ENCODE measurements around the gene C1QTNF2. TPM values are rescaled to one million over a fixed set of nuclear protein-coding genes. Genes with fewer than 3 reads are reported as not detected.

C1QTNF2 gene
- total and polyA plus RNA-seq, 2 of the 13 experiments (the other 11 are each of a cell fraction or from before 2014, with no cell fraction given), result not detected

DNA sequence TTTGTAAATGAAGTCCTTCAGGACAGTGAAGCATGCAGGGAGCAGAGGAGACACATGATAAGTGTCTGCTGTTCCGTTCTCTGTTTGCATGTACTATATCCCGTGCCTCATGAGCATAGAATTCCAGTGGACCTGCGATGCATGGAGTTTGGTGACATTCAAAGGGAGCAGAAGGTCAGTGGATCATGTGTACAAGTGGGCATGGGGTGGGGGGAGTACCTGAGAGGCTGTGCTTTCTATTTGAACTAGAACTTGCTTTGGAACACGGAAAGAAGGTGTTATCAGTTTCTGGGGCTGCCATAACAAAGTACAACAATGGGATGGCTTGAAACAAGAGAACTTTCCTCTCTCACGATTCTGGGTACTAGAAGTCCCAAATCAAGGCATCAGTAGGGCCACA lies 53.0 kb downstream of the C1QTNF2 start (continued):
- TF ChIP-seq, protein P1, sequence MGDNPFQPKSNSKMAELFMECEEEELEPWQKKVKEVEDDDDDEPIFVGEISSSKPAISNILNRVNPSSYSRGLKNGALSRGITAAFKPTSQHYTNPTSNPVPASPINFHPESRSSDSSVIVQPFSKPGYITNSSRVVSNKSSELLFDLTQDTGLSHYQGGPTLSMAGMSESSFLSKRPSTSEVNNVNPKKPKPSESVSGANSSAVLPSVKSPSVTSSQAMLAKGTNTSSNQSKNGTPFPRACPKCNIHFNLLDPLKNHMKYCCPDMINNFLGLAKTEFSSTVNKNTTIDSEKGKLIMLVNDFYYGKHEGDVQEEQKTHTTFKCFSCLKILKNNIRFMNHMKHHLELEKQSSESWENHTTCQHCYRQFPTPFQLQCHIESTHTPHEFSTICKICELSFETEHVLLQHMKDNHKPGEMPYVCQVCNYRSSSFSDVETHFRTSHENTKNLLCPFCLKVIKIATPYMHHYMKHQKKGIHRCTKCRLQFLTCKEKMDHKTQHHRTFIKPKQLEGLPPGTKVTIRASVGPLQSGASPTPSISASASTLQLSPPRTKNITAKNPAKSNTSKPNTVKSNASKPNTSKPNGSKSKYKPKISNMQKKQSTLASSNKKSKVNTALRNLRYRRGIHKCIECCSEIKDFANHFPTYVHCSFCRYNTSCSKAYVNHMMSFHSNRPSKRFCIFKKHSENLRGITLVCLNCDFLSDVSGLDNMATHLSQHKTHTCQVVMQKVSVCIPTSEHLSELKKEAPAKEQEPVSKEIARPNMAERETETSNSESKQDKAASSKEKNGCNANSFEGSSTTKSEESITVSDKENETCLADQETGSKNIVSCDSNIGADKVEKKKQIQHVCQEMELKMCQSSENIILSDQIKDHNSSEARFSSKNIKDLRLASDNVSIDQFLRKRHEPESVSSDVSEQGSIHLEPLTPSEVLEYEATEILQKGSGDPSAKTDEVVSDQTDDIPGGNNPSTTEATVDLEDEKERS (CRISPR knock-in tag; IDR thresholded peaks at IDR 0.05), result no peak
- TF ChIP-seq, protein P2, sequence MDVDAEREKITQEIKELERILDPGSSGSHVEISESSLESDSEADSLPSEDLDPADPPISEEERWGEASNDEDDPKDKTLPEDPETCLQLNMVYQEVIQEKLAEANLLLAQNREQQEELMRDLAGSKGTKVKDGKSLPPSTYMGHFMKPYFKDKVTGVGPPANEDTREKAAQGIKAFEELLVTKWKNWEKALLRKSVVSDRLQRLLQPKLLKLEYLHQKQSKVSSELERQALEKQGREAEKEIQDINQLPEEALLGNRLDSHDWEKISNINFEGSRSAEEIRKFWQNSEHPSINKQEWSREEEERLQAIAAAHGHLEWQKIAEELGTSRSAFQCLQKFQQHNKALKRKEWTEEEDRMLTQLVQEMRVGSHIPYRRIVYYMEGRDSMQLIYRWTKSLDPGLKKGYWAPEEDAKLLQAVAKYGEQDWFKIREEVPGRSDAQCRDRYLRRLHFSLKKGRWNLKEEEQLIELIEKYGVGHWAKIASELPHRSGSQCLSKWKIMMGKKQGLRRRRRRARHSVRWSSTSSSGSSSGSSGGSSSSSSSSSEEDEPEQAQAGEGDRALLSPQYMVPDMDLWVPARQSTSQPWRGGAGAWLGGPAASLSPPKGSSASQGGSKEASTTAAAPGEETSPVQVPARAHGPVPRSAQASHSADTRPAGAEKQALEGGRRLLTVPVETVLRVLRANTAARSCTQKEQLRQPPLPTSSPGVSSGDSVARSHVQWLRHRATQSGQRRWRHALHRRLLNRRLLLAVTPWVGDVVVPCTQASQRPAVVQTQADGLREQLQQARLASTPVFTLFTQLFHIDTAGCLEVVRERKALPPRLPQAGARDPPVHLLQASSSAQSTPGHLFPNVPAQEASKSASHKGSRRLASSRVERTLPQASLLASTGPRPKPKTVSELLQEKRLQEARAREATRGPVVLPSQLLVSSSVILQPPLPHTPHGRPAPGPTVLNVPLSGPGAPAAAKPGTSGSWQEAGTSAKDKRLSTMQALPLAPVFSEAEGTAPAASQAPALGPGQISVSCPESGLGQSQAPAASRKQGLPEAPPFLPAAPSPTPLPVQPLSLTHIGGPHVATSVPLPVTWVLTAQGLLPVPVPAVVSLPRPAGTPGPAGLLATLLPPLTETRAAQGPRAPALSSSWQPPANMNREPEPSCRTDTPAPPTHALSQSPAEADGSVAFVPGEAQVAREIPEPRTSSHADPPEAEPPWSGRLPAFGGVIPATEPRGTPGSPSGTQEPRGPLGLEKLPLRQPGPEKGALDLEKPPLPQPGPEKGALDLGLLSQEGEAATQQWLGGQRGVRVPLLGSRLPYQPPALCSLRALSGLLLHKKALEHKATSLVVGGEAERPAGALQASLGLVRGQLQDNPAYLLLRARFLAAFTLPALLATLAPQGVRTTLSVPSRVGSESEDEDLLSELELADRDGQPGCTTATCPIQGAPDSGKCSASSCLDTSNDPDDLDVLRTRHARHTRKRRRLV (CRISPR knock-in tag; IDR thresholded peaks at IDR 0.05), result no peak
- TF ChIP-seq ZSCAN25 (CRISPR knock-in tag; IDR thresholded peaks at IDR 0.05), result no peak
- TF ChIP-seq ZNF17 (CRISPR knock-in tag; IDR thresholded peaks at IDR 0.05), result no peak
- TF ChIP-seq, protein P3, sequence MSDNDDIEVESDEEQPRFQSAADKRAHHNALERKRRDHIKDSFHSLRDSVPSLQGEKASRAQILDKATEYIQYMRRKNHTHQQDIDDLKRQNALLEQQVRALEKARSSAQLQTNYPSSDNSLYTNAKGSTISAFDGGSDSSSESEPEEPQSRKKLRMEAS (IDR thresholded peaks at IDR 0.05), result 0 out of 2 replicates have a peak, but pooled peaks have one; percentile 36
- TF ChIP-seq, protein P4, sequence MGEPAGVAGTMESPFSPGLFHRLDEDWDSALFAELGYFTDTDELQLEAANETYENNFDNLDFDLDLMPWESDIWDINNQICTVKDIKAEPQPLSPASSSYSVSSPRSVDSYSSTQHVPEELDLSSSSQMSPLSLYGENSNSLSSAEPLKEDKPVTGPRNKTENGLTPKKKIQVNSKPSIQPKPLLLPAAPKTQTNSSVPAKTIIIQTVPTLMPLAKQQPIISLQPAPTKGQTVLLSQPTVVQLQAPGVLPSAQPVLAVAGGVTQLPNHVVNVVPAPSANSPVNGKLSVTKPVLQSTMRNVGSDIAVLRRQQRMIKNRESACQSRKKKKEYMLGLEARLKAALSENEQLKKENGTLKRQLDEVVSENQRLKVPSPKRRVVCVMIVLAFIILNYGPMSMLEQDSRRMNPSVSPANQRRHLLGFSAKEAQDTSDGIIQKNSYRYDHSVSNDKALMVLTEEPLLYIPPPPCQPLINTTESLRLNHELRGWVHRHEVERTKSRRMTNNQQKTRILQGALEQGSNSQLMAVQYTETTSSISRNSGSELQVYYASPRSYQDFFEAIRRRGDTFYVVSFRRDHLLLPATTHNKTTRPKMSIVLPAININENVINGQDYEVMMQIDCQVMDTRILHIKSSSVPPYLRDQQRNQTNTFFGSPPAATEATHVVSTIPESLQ (CRISPR knock-in tag; conservative IDR thresholded peaks at IDR 0.05), result no peak
- TF ChIP-seq SOX6 (IDR thresholded peaks at IDR 0.05), result no peak
- peak; percentile 63 for TF ChIP-seq SOX6 (CRISPR knock-in tag; IDR thresholded peaks at IDR 0.05)
- no peak for TF ChIP-seq HDAC6 (IDR thresholded peaks at IDR 0.05; ENCODE audit: low read depth, low read length)
- TF ChIP-seq TOPORS (CRISPR knock-in tag; IDR thresholded peaks at IDR 0.05), result no peak
- TF ChIP-seq MIER3 (CRISPR knock-in tag; IDR thresholded peaks at IDR 0.05; ENCODE audit: borderline replicate concordance), result no peak
- TF ChIP-seq SMAD3 (CRISPR knock-in tag; IDR thresholded peaks at IDR 0.05), result no peak
- TF ChIP-seq BHLHE40 (IDR thresholded peaks at IDR 0.05; ENCODE audit: low read length), result no peak
- TF ChIP-seq, protein P5, sequence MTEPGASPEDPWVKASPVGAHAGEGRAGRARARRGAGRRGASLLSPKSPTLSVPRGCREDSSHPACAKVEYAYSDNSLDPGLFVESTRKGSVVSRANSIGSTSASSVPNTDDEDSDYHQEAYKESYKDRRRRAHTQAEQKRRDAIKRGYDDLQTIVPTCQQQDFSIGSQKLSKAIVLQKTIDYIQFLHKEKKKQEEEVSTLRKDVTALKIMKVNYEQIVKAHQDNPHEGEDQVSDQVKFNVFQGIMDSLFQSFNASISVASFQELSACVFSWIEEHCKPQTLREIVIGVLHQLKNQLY (CRISPR knock-in tag; IDR thresholded peaks at IDR 0.05), result no peak
- TF ChIP-seq ZNF614 (CRISPR knock-in tag; IDR thresholded peaks at IDR 0.05; ENCODE audit: borderline replicate concordance), result no peak
- TF ChIP-seq ZNF256 (CRISPR knock-in tag; conservative IDR thresholded peaks at IDR 0.05), result no peak
- TF ChIP-seq, protein P6, sequence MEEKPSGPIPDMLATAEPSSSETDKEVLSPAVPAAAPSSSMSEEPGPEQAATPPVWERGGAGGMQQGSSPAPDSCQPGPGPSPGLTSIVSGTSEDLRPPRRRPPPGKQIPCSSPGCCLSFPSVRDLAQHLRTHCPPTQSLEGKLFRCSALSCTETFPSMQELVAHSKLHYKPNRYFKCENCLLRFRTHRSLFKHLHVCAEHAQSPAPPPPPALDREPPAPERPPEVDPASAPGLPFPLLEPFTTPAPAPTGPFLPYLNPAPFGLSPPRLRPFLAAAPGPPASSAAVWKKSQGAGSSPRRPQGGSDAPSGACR (CRISPR knock-in tag; IDR thresholded peaks at IDR 0.05), result no peak
- TF ChIP-seq HCFC1 (IDR thresholded peaks at IDR 0.05; ENCODE audit: low read depth, low read length), result no peak
- TF ChIP-seq ZNF263 (CRISPR knock-in tag; IDR thresholded peaks at IDR 0.05), result no peak
